Activated naive CD4-positive, alpha-beta T cell treated with anti-CD3 and anti-CD28 coated beads for 36 hours (primary cell): Measurements from ENCODE around the gene CAPN11. TPM values are rescaled to one million over a fixed set of nuclear protein-coding genes. Genes with fewer than 3 reads are reported as not detected.
"Not testable (repeated sequence)": the region's sequence is repeated elsewhere in the genome, so short reads cannot be mapped to it uniquely, and the experiment has no call there.

ENCODE experiments used
- CTCF ChIA-PET: fragments of 350-600 bp; sonication (Branson Sonifier 250); formaldehyde crosslinking; loops from one replicate; lab custom pipeline; 2021; ENCODE audit warnings: antibody characterized with exemption; lab: Charles Lee
- DNase-seq: peaks from one replicate; pipeline ENCODE4 v3.0.0-alpha.2; 2020
- H3K27ac Mint-ChIP-seq: one replicate; pipeline ENCODE4 v1.8.0; 2021; ENCODE audit warnings: mild to moderate bottlenecking, mixed read lengths
- H3K27me3 Mint-ChIP-seq: one replicate; pipeline ENCODE4 v1.8.0; 2021; ENCODE audit warnings: low read depth, mixed read lengths
- H3K36me3 Mint-ChIP-seq: one replicate; pipeline ENCODE4 v1.8.0; 2021; ENCODE audit warnings: low read depth, mixed read lengths
- H3K4me1 Mint-ChIP-seq: one replicate; pipeline ENCODE4 v1.8.0; 2021; ENCODE audit warnings: low read depth, mixed read lengths
- H3K4me3 Mint-ChIP-seq: one replicate; pipeline ENCODE4 v1.8.0; 2021; ENCODE audit warnings: mild to moderate bottlenecking, moderate library complexity, mixed read lengths
- H3K9me3 Mint-ChIP-seq: one replicate; pipeline ENCODE4 v1.8.0; 2021; ENCODE audit warnings: mixed read lengths
- intact Hi-C: fragments of 100-400 bp; cut with micrococcal nuclease; formaldehyde crosslinking; loops from one replicate; pipeline ENCODE4 v1.15.1; 2023
- total RNA-seq, 2 experiments: library from RNA; stranded (reverse); gene quantifications; one replicate each; pipeline ENCODE4 v1.2.3, GENCODE V29; 2021

CAPN11 gene
- total RNA-seq, 2 experiments from 2014 or later = not detected

GRCh38 chr6:44228031-44228430, 69.4 kb downstream of the CAPN11 start:
- H3K4me3 Mint-ChIP-seq = no peak overlapping the region
- no peak overlapping the region for H3K27ac Mint-ChIP-seq
- H3K36me3 Mint-ChIP-seq = peaks cover 42% of the 10 kb centered on the region
- CTCF ChIA-PET = interaction anchor here (1.1 to 1.9 kb wide), 4 partner anchors 9 to 55 kb away, joined by 4 to 8 read pairs (median 6); no protein-coding TSS in a partner anchor
- H3K9me3 Mint-ChIP-seq = no peaks in the 10 kb centered on the region
- intact Hi-C loops = no loop called here
- peaks cover 25% of the 10 kb centered on the region for H3K4me1 Mint-ChIP-seq
- no peaks in the 10 kb centered on the region for H3K27me3 Mint-ChIP-seq
- no peak for DNase-seq

GRCh38 chr6:44228433-44228832, 69.8 kb downstream of the CAPN11 start:
- Mint-ChIP-seq H3K4me1 (peaks cover 24% of the 10 kb centered on the region), H3K36me3 (peaks cover 43% of the 10 kb centered on the region), H3K27me3 (no peaks in the 10 kb centered on the region), H3K4me3 (no peak overlapping the region), H3K9me3 (no peaks in the 10 kb centered on the region), H3K27ac (no peak overlapping the region)
- intact Hi-C loops = no loop called here
- DNase-seq = no peak
- CTCF ChIA-PET = interaction anchor here (1.1 to 1.9 kb wide), 4 partner anchors 9 to 56 kb away, joined by 4 to 8 read pairs (median 6); no protein-coding TSS in a partner anchor

GRCh38 chr6:44228836-44229235, 70.2 kb downstream of the CAPN11 start:
- CTCF ChIA-PET = interaction anchor here (1.1 to 1.4 kb wide), 2 partner anchors 13 to 56 kb away, joined by 4 to 5 read pairs; no protein-coding TSS in a partner anchor
- H3K4me1 Mint-ChIP-seq = peaks cover 24% of the 10 kb centered on the region
- no peaks in the 10 kb centered on the region for H3K27me3 Mint-ChIP-seq
- peaks cover 43% of the 10 kb centered on the region for H3K36me3 Mint-ChIP-seq
- H3K27ac Mint-ChIP-seq = no peak overlapping the region
- no peak overlapping the region for H3K4me3 Mint-ChIP-seq
- no peaks in the 10 kb centered on the region for H3K9me3 Mint-ChIP-seq
- DNase-seq = no peak
- intact Hi-C loops = no loop called here

GRCh38 chr6:44229376-44230033, 70.9 kb downstream of the CAPN11 start:
- intact Hi-C loops = no loop called here
- CTCF ChIA-PET = interaction anchor here (1.4 kb wide), 1 partner anchor 57 kb away, joined by 5 read pairs; no protein-coding TSS in a partner anchor

GRCh38 chr6:44230034-44230675, 71.5 kb downstream of the CAPN11 start:
- Mint-ChIP-seq H3K27me3 (no peaks in the 10 kb centered on the region), H3K4me3 (no peak overlapping the region), H3K27ac (no peak overlapping the region), H3K9me3 (no peaks in the 10 kb centered on the region), H3K4me1 (peaks cover 14% of the 10 kb centered on the region), H3K36me3 (peaks cover 43% of the 10 kb centered on the region)
- CTCF ChIA-PET = interaction anchor here (1.4 kb wide), 1 partner anchor 57 kb away, joined by 5 read pairs; no protein-coding TSS in a partner anchor
- intact Hi-C loops = no loop called here
- no peak for DNase-seq

More at GRCh38 chr6:44229376-44230033, 70.9 kb downstream of the CAPN11 start:
- peaks cover 20% of the 10 kb centered on the region for H3K4me1 Mint-ChIP-seq
- no peaks in the 10 kb centered on the region for H3K27me3 Mint-ChIP-seq
- no peaks in the 10 kb centered on the region for H3K9me3 Mint-ChIP-seq
- peaks cover 44% of the 10 kb centered on the region for H3K36me3 Mint-ChIP-seq
- no peak overlapping the region for H3K27ac Mint-ChIP-seq
- no peak for DNase-seq
- no peak overlapping the region for H3K4me3 Mint-ChIP-seq

- CTCF ChIA-PET = interaction anchor here (0.6 kb wide), 1 partner anchor 12 kb away, joined by 3 read pairs; no protein-coding TSS in a partner anchor
- intact Hi-C loops = not testable (repeated sequence)
Observed at GRCh38 chr6:44231426-44231825, 72.8 kb downstream of the CAPN11 start.

GRCh38 chr6:44232676-44233566, 74.3 kb downstream of the CAPN11 start:
- CTCF ChIA-PET = interaction anchor here (0.6 to 6.0 kb wide), 2 partner anchors 9 to 48 kb away, joined by 3 to 77 read pairs; partner anchors contain the start of gene SLC29A1
- Mint-ChIP-seq H3K27me3 (no peaks in the 10 kb centered on the region), H3K4me3 (no peak overlapping the region), H3K9me3 (no peaks in the 10 kb centered on the region), H3K4me1 (peaks cover 8% of the 10 kb centered on the region), H3K27ac (no peak overlapping the region), H3K36me3 (peaks cover 38% of the 10 kb centered on the region)
- intact Hi-C loops = no loop called here
- no peak for DNase-seq

More at GRCh38 chr6:44231426-44231825, 72.8 kb downstream of the CAPN11 start:
- H3K4me3 Mint-ChIP-seq, H3K27me3 Mint-ChIP-seq, DNase-seq, H3K27ac Mint-ChIP-seq, H3K9me3 Mint-ChIP-seq, H3K4me1 Mint-ChIP-seq: not testable (repeated sequence)
- H3K36me3 Mint-ChIP-seq = peaks cover 43% of the 10 kb centered on the region

- no peak for DNase-seq
- H3K36me3 Mint-ChIP-seq = peaks cover 34% of the 10 kb centered on the region
- H3K27ac Mint-ChIP-seq = no peak overlapping the region
- intact Hi-C loops = no loop called here
- H3K4me3 Mint-ChIP-seq = no peak overlapping the region
- CTCF ChIA-PET = interaction anchor here (0.6 to 6.0 kb wide), 4 partner anchors 9 to 62 kb away, joined by 3 to 77 read pairs (median 8); partner anchors contain the start of gene SLC29A1
- H3K27me3 Mint-ChIP-seq = no peaks in the 10 kb centered on the region
- no peaks in the 10 kb centered on the region for H3K9me3 Mint-ChIP-seq
- H3K4me1 Mint-ChIP-seq = peaks cover 12% of the 10 kb centered on the region
Observed at GRCh38 chr6:44233567-44234100, 75.0 kb downstream of the CAPN11 start.

Other genes with a start within 250 kb of the CAPN11 start
- gene MRPL14, start 31.4 kb upstream of the CAPN11 start, total RNA-seq = 10 to 100 TPM; 40.9 to 41.0 TPM
- 1 to 10 TPM; 7.8 to 8.3 TPM for gene TMEM63B, start 31.3 kb upstream of the CAPN11 start, total RNA-seq
- not detected for gene MYMX, start 58.1 kb downstream of the CAPN11 start, total RNA-seq
- 10 to 100 TPM; 32.7 to 33.4 TPM for gene SLC29A1, start 64.8 kb downstream of the CAPN11 start, total RNA-seq
- gene HSP90AB1, start 88.3 kb downstream of the CAPN11 start, total RNA-seq = 1,000 to 10,000 TPM; 1,951 to 2,044 TPM
- 1 to 10 TPM; 7.2 to 7.3 TPM for gene SLC35B2, start 98.7 kb downstream of the CAPN11 start, total RNA-seq
- 1 to 10 TPM; 9.1 to 9.6 TPM for gene NFKBIE, start 106.7 kb downstream of the CAPN11 start, total RNA-seq
- gene TMEM151B, start 111.6 kb downstream of the CAPN11 start, total RNA-seq = not detected
- 10 to 100 TPM; 11.6 to 12.9 TPM for gene AARS2, start 154.5 kb downstream of the CAPN11 start, total RNA-seq
- gene SPATS1, start 183.8 kb downstream of the CAPN11 start, total RNA-seq = not detected
- 10 to 100 TPM; 17.9 to 18.8 TPM for gene CDC5L, start 228.9 kb downstream of the CAPN11 start, total RNA-seq